Pancreas (tissue), 10 donors: Measurements from ENCODE around the gene PROM2. TPM values are rescaled to one million over a fixed set of nuclear protein-coding genes. Genes with fewer than 3 reads are reported as not detected.

Source experiments
- ATAC-seq, 4 donors: fragments of 200-7000 bp; cut with Tn5 transposase; one replicate each; pipeline versions ENCODE4 v1.8.0 to v1.9.1; 2020; ENCODE audit warnings: mild to moderate bottlenecking in 4 of 4, moderate library complexity in 4 of 4
- DNase-seq, 6 donors: peaks; one replicate each; pipeline ENCODE4 v3.0.0-alpha.2; 2020
- FAIRE-seq: peaks from 2 replicates; lab custom pipeline; 2012; peaks lifted over from hg19 to GRCh38; lab: Jason Lieb, UNC
- H3K27ac ChIP-seq, 4 donors: fragments of 200-600 bp; sonication (generic); 1 replicate in 3 of 4; 2 replicates in 1 of 4; pipeline versions ENCODE4 v1.5.0 to v1.8.0; 2020
- H3K27me3 ChIP-seq, 4 donors: fragments of 200-600 bp; one replicate each; pipeline ENCODE4 v1.8.0; 2021
- H3K36me3 ChIP-seq, 3 donors: fragments of 200-600 bp; sonication (generic) in 1 of 3; one replicate each; pipeline versions ENCODE4 v1.5.0 to v1.8.0; 2020 to 2021
- H3K4me1 ChIP-seq, 3 donors: fragments of 200-600 bp; one replicate each; pipeline ENCODE4 v1.8.0; 2021
- H3K4me3 ChIP-seq, 4 donors: fragments of 200-600 bp; sonication (generic) in 2 of 4; one replicate each; pipeline versions ENCODE4 v1.5.0 to v1.8.0; 2020 to 2021
- H3K9me3 ChIP-seq, 4 donors: fragments of 200-600 bp; one replicate each; pipeline ENCODE4 v1.8.0; 2021
- WGBS, 2 donors: extraction: QIAGEN DNeasy Blood & Tissue Kit; methylation state at CpG; one replicate each; pipeline ENCODE4 v1.1.7; 2013; 5-methylcytosine and 5-hydroxymethylcytosine counted together
- intact Hi-C, 3 donors: fragments of 100-400 bp; cut with DNase I; formaldehyde crosslinking; loops; one replicate each; pipeline versions ENCODE4 v1.11.1 to v1.14.2; 2022
- polyA plus RNA-seq, 2 donors: library from polyadenylated mRNA; stranded (reverse); fragments of 200-250 nt; gene quantifications; one replicate each; pipeline ENCODE4 v1.2.3, GENCODE V29; 2013
- total RNA-seq, 6 donors: library from RNA; stranded (reverse); fragmentation: NEBNext Ultra II Directional in 4 of 6; extraction: Animal tissue kit (Norgen Biotek cat#: 25700) in 4 of 6; gene quantifications; one replicate each; pipeline versions ENCODE4 v1.2.1 to v1.2.4, GENCODE V29; 2021 to 2023
- TF ChIP-seq, protein P1 (sequence below), 4 donors: fragments of 200-600 bp; sonication (generic) in 3 of 4; IDR thresholded peaks; one replicate each; pipeline versions ENCODE4 v1.5.0 to v1.8.0; 2021; ENCODE audit warnings: antibody characterized with exemption in 4 of 4
- donor health status: healthy with polysubstance abuse.
- donor health status: DM: no; HTN: no; CAD: no; lungs with moderate emphysema.
- donor health status: DM: no; HTN: no; CAD: no.
- donor health status: control.
- donor health status: control.
- donor health status: Bipolar disorder and iron deficiency.
- donor health status: DM: yes; HTN: yes; CAD: no.
- donor health status: DM: no; HTN: no; CAD: no.
- donor health status: DM: no; HTN: no; CAD: no.
- donor health status: DM: yes; HTN: yes; CAD: no.

PROM2 gene, protein sequence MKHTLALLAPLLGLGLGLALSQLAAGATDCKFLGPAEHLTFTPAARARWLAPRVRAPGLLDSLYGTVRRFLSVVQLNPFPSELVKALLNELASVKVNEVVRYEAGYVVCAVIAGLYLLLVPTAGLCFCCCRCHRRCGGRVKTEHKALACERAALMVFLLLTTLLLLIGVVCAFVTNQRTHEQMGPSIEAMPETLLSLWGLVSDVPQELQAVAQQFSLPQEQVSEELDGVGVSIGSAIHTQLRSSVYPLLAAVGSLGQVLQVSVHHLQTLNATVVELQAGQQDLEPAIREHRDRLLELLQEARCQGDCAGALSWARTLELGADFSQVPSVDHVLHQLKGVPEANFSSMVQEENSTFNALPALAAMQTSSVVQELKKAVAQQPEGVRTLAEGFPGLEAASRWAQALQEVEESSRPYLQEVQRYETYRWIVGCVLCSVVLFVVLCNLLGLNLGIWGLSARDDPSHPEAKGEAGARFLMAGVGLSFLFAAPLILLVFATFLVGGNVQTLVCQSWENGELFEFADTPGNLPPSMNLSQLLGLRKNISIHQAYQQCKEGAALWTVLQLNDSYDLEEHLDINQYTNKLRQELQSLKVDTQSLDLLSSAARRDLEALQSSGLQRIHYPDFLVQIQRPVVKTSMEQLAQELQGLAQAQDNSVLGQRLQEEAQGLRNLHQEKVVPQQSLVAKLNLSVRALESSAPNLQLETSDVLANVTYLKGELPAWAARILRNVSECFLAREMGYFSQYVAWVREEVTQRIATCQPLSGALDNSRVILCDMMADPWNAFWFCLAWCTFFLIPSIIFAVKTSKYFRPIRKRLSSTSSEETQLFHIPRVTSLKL
- total RNA-seq (10 to 100 TPM in 5 of 6 donors, 1 to 10 TPM in 1; 9.5 to 20.4 (median 12.8) TPM), polyA plus RNA-seq (10 to 100 TPM in 1 of 2 donors, 1 to 10 TPM in 1; 8.3 to 12.5 TPM)

GRCh38 chr2:95274291-95275150 is at the start of gene PROM2:
Gene PROM2 (plus strand): TSS chr2:95274449. CDS start chr2:95274586, 137 bp downstream.
- TF ChIP-seq, protein P1, sequence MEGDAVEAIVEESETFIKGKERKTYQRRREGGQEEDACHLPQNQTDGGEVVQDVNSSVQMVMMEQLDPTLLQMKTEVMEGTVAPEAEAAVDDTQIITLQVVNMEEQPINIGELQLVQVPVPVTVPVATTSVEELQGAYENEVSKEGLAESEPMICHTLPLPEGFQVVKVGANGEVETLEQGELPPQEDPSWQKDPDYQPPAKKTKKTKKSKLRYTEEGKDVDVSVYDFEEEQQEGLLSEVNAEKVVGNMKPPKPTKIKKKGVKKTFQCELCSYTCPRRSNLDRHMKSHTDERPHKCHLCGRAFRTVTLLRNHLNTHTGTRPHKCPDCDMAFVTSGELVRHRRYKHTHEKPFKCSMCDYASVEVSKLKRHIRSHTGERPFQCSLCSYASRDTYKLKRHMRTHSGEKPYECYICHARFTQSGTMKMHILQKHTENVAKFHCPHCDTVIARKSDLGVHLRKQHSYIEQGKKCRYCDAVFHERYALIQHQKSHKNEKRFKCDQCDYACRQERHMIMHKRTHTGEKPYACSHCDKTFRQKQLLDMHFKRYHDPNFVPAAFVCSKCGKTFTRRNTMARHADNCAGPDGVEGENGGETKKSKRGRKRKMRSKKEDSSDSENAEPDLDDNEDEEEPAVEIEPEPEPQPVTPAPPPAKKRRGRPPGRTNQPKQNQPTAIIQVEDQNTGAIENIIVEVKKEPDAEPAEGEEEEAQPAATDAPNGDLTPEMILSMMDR (IDR thresholded peaks at IDR 0.05) = no peak
- Histone ChIP-seq H3K4me3 (peak within 1 kb of the TSS in 3 of 4 donors; percentile 13 to 41 (median 35)), H3K27me3 (no peaks in the 10 kb centered on the region), H3K9me3 (no peaks in the 10 kb centered on the region), H3K27ac (peak within 1 kb of the TSS; percentile 38 to 78 (median 62)), H3K4me1 (peaks cover 10 to 30% (median 12%) of the 10 kb centered on the region in 3 donors), H3K36me3 (no peaks in the 10 kb centered on the region)
- DNase-seq (peak; percentile 81 to 95 (median 91)), FAIRE-seq (no peak), ATAC-seq (peak; percentile 92 to 93 (median 92))
- intact Hi-C loops = loop anchor here in 1 of 3 donors (5.0 kb wide), 1 partner anchor 38 kb away; no protein-coding TSS in a partner anchor
- 9 to 22% methylated on average over 17 of the region's 17 CpGs for WGBS, 2 donors

DNA sequence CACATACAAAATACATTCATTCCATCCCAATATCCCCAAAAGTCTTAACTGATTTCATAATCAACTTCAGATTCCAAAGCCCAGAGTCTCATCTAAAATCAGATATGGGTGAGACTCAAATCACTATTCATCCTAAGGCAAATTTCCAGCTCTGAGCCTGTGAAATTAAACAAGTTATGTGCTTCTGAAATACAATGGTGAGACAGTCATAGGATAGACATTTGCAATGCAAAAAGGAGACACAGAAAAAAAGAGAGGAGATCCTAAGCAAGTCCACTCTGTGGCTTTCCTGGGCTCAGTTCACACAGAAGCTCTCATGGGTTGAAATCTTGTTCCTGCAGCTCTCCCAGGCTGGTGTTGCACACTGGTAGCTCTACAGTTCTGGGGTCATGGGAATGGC is 48.6 kb upstream of the PROM2 start:
- intact Hi-C loops = loop anchor here in 1 of 3 donors (5.0 kb wide), 1 partner anchor 92 kb away; no protein-coding TSS in a partner anchor
- ATAC-seq (no peak), FAIRE-seq (no peak), DNase-seq (no peak)
- H3K4me3 ChIP-seq = no peak overlapping the region
- H3K36me3 ChIP-seq = no peaks in the 10 kb centered on the region
- H3K9me3 ChIP-seq = peaks cover 0 to 4% (median 0%) of the 10 kb centered on the region in 4 donors
- no peaks in the 10 kb centered on the region for H3K27me3 ChIP-seq
- H3K27ac ChIP-seq = no peak overlapping the region
- TF ChIP-seq, protein P1 (IDR thresholded peaks at IDR 0.05) = no peak
- no peaks in the 10 kb centered on the region for H3K4me1 ChIP-seq

DNA sequence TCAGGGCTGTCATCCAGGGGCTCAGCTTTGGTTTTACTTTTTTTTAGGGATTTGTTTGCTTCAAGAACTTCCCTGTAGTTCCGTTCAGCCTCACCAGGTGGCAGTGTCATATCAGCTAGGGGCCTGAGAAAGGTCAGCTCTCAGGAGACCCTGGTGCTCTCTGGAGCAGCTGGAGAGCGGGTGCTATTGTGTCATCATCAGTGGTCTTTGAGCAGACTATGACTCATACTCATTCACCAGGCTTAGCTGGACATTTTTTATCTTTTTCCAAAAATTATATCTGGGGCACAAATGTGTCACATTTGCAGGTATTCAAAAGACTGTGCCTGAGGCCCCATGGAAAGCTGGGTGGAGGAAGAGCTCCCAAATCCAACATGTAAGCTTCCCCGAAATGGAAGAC is 42.5 kb upstream of the PROM2 start:
- 32 to 33% methylated on average over 3 of the region's 3 CpGs for WGBS, 2 donors
- intact Hi-C loops = loop anchor here in 1 of 3 donors (5.0 kb wide), 1 partner anchor 81 kb away; no protein-coding TSS in a partner anchor

DNA sequence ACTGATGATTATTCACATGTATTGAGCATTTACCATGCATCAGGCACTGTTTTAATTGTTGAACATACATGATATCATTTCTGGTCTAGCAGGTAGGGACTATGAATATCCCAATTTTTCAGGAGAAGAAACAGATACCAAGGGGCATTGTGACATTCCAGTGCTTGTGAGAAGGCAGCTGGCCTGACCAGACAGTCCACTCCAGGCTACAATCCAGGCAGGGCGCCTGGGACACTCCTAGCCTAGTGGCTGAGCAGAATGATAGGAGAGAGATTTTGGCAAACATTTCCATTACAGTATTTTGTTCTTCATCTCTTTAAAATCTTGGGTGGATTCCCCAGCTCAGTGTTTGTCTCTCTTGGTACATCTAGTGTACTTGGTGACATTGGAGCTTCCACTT is 42.0 kb upstream of the PROM2 start:
- H3K27ac ChIP-seq = no peak overlapping the region
- ATAC-seq = no peak
- 53 to 73% methylated on average over 1 of the region's 1 CpG for WGBS, 2 donors
- no peak for FAIRE-seq
- no peaks in the 10 kb centered on the region for H3K36me3 ChIP-seq
- no peak for DNase-seq
- no peaks in the 10 kb centered on the region for H3K4me1 ChIP-seq
- no peaks in the 10 kb centered on the region for H3K27me3 ChIP-seq
- intact Hi-C loops = loop anchor here in 1 of 3 donors (5.0 kb wide), 1 partner anchor 80 kb away; no protein-coding TSS in a partner anchor
- H3K4me3 ChIP-seq = no peak overlapping the region
- TF ChIP-seq, protein P1 (IDR thresholded peaks at IDR 0.05) = no peak
- H3K9me3 ChIP-seq = no peaks in the 10 kb centered on the region

More for the DNA sequence above, 42.5 kb upstream of the PROM2 start:
- FAIRE-seq (no peak), ATAC-seq (peak; percentile 60 to 91 (median 76)), DNase-seq (peak; percentile 46 to 87 (median 75))
- no peak overlapping the region for H3K4me3 ChIP-seq
- no peaks in the 10 kb centered on the region for H3K9me3 ChIP-seq
- no peak overlapping the region for H3K27ac ChIP-seq
- H3K36me3 ChIP-seq = no peaks in the 10 kb centered on the region
- TF ChIP-seq, protein P1 (IDR thresholded peaks at IDR 0.05) = peak; percentile 37 to 76 (median 68)
- H3K27me3 ChIP-seq = no peaks in the 10 kb centered on the region
- H3K4me1 ChIP-seq = no peaks in the 10 kb centered on the region
